ENCODE measurements around the gene YES1. TPM values are rescaled to one million over a fixed set of nuclear protein-coding genes. Genes with fewer than 3 reads are reported as not detected.

Gene YES1
- total RNA-seq: 37.6 and 44.8 TPM in 2 replicates
- long read RNA-seq, full-length matches to known transcripts: 11 of 31 reads
- long read RNA-seq, partial matches to known transcripts: 8 of 31 reads
- long read RNA-seq, other reads (novel, unspliced or antisense): 12 of 31 reads

DNA sequence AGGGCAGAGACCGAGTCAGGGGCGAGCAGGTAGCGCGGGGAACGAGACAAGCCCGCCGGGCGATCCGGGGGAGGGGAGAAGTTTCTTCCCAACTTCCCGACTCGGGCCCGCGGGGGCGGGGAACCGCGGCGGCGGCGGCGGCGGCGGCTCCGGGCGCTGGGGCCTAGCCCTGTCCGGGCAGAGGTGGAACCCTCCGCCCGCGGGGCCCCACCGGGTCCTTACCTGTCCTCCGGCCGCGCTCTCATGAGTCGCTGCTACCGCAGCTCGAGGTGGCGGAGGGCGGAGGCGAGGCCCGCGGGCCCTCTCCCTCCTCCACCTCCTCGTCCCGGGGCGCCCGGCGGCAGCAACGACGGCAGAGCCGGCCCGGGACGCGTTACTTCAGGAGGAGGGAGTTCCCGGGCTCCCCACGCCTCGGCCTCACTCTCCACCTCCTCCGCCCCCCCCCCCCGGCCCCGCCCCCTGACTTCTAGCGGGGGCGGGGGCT is at the start of gene YES1:
Gene YES1 (minus strand): TSS at position 351 of the 484 bp plus-strand sequence. CDS start 55,415 bp downstream, outside the sequence.
- no peaks in the 10 kb centered on the region for H3K9me3 Mint-ChIP-seq (ENCODE audit: unreplicated experiment)
- TF ChIP-seq, protein P1, sequence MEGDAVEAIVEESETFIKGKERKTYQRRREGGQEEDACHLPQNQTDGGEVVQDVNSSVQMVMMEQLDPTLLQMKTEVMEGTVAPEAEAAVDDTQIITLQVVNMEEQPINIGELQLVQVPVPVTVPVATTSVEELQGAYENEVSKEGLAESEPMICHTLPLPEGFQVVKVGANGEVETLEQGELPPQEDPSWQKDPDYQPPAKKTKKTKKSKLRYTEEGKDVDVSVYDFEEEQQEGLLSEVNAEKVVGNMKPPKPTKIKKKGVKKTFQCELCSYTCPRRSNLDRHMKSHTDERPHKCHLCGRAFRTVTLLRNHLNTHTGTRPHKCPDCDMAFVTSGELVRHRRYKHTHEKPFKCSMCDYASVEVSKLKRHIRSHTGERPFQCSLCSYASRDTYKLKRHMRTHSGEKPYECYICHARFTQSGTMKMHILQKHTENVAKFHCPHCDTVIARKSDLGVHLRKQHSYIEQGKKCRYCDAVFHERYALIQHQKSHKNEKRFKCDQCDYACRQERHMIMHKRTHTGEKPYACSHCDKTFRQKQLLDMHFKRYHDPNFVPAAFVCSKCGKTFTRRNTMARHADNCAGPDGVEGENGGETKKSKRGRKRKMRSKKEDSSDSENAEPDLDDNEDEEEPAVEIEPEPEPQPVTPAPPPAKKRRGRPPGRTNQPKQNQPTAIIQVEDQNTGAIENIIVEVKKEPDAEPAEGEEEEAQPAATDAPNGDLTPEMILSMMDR (IDR thresholded peaks at IDR 0.05): no peak
- H3K4me1 Mint-ChIP-seq (ENCODE audit: unreplicated experiment): peaks cover 24% of the 10 kb centered on the region
- peak within 1 kb of the TSS; percentile 87 for H3K4me3 Mint-ChIP-seq (ENCODE audit: unreplicated experiment)
- DNase-seq (ENCODE audit: extremely low spot score, unreplicated experiment): peak; percentile 86
- no peaks in the 10 kb centered on the region for H3K36me3 Mint-ChIP-seq (ENCODE audit: unreplicated experiment)
- H3K27me3 Mint-ChIP-seq (ENCODE audit: unreplicated experiment): peaks cover 11% of the 10 kb centered on the region
- peak within 1 kb of the TSS; percentile 96 for H3K27ac Mint-ChIP-seq (ENCODE audit: unreplicated experiment)

GRCh38 chr18:857986-858385 is 45.9 kb upstream of the YES1 start:
- Mint-ChIP-seq H3K27ac (ENCODE audit: unreplicated experiment) (no peak overlapping the region), H3K36me3 (ENCODE audit: unreplicated experiment) (no peaks in the 10 kb centered on the region), H3K4me1 (ENCODE audit: unreplicated experiment) (no peaks in the 10 kb centered on the region), H3K9me3 (ENCODE audit: unreplicated experiment) (no peaks in the 10 kb centered on the region), H3K4me3 (ENCODE audit: unreplicated experiment) (no peak overlapping the region), H3K27me3 (ENCODE audit: unreplicated experiment) (peaks cover 35% of the 10 kb centered on the region)
- TF ChIP-seq, protein P1 (IDR thresholded peaks at IDR 0.05): no peak
- DNase-seq (ENCODE audit: extremely low spot score, unreplicated experiment): no peak

DNA sequence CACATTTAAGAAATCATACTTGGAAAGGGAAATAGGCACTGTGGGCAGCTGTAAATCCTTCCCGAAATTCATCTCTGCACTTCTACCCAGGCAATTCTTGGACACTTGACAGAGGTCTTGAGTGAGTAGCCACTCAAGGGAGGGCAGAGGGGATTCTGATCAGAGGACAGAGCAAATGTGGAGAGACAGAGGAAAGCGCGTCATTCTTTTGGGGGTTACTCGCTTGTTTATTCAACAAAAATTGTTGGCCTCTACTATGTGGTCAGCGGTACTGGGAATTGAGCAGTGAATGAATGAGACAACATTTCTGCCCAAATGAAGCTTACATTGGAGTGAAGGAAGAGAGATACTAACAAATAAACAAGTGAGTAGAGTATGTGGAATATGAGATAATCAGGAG is 41.4 kb upstream of the YES1 start:
- TF ChIP-seq, protein P1 (IDR thresholded peaks at IDR 0.05): no peak
- Mint-ChIP-seq H3K4me3 (ENCODE audit: unreplicated experiment) (no peak overlapping the region), H3K4me1 (ENCODE audit: unreplicated experiment) (no peaks in the 10 kb centered on the region), H3K36me3 (ENCODE audit: unreplicated experiment) (no peaks in the 10 kb centered on the region), H3K9me3 (ENCODE audit: unreplicated experiment) (no peaks in the 10 kb centered on the region), H3K27ac (ENCODE audit: unreplicated experiment) (no peak overlapping the region), H3K27me3 (ENCODE audit: unreplicated experiment) (peaks cover 12% of the 10 kb centered on the region)
- DNase-seq (ENCODE audit: extremely low spot score, unreplicated experiment): peak; percentile 46

DNA sequence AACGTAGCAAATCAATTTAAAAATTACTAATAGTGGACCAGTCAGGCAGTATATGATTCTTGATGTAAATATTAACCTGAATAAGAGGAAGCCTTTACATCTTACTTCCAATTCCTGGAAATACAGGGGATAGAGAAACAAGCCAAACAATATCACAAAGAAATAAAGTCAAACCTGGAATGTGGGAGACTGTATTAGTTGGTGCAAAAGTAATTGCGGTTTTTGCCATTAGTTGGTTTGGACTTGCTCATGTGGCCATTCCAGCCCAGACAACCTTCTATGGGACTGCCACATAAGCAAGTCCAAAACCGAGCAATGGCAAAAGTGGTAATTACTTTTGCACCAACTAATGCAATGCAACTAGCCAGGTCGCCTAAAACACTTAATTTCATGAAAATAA is 38.9 kb upstream of the YES1 start:
- DNase-seq (ENCODE audit: extremely low spot score, unreplicated experiment): no peak
- Mint-ChIP-seq H3K4me1 (ENCODE audit: unreplicated experiment) (no peaks in the 10 kb centered on the region), H3K27me3 (ENCODE audit: unreplicated experiment) (peaks cover 10% of the 10 kb centered on the region), H3K4me3 (ENCODE audit: unreplicated experiment) (no peak overlapping the region), H3K9me3 (ENCODE audit: unreplicated experiment) (no peaks in the 10 kb centered on the region), H3K36me3 (ENCODE audit: unreplicated experiment) (no peaks in the 10 kb centered on the region), H3K27ac (ENCODE audit: unreplicated experiment) (no peak overlapping the region)
- TF ChIP-seq, protein P1 (IDR thresholded peaks at IDR 0.05): no peak

- Mint-ChIP-seq H3K27me3 (ENCODE audit: unreplicated experiment) (peaks cover 10% of the 10 kb centered on the region), H3K9me3 (ENCODE audit: unreplicated experiment) (no peaks in the 10 kb centered on the region), H3K27ac (ENCODE audit: unreplicated experiment) (no peak overlapping the region), H3K4me3 (ENCODE audit: unreplicated experiment) (no peak overlapping the region), H3K36me3 (ENCODE audit: unreplicated experiment) (no peaks in the 10 kb centered on the region), H3K4me1 (ENCODE audit: unreplicated experiment) (peaks cover 6% of the 10 kb centered on the region)
- DNase-seq (ENCODE audit: extremely low spot score, unreplicated experiment): peak; percentile 21
- TF ChIP-seq, protein P1 (IDR thresholded peaks at IDR 0.05): no peak
Observed at GRCh38 chr18:849021-849420, 37.0 kb upstream of the YES1 start.

Data from osteocyte (in vitro differentiated cells).